ENCODE measurements around the gene XRCC3. TPM values are rescaled to one million over a fixed set of nuclear protein-coding genes. Genes with fewer than 3 reads are reported as not detected.

XRCC3 gene
- polyA plus RNA-seq, 1 donor, result 14.7 TPM

GRCh38 chr14:103706551-103707328 is 8.5 kb downstream of the XRCC3 start:
- peaks cover 68% of the 10 kb centered on the region for H3K36me3 ChIP-seq (ENCODE audit: control insufficient read depth, insufficient read depth, low read length)

GRCh38 chr14:103705504-103706284 is 9.6 kb downstream of the XRCC3 start:
- no peak for DNase-seq
- peaks cover 75% of the 10 kb centered on the region for H3K36me3 ChIP-seq (ENCODE audit: control insufficient read depth, insufficient read depth, low read length)
- no peaks in the 10 kb centered on the region for H3K27me3 ChIP-seq (ENCODE audit: control insufficient read depth, insufficient read depth, low read length)
- WGBS (ENCODE audit: insufficient coverage, low lambda C conversion rate), result no CpG with 5 or more reads among the region's 28 CpGs
- no peak overlapping the region for H3K27ac ChIP-seq (ENCODE audit: low read length)
- no peak overlapping the region for H3K4me3 ChIP-seq (ENCODE audit: low read length)
- no peaks in the 10 kb centered on the region for H3K9me3 ChIP-seq (ENCODE audit: control insufficient read depth, low read depth, low read length)
- H3K4me1 ChIP-seq (ENCODE audit: control insufficient read depth, insufficient read depth, low read length), result peaks cover 7% of the 10 kb centered on the region

More at GRCh38 chr14:103706551-103707328, 8.5 kb downstream of the XRCC3 start:
- H3K4me3 ChIP-seq (ENCODE audit: low read length), result no peak overlapping the region
- no CpG with 5 or more reads among the region's 41 CpGs for WGBS (ENCODE audit: insufficient coverage, low lambda C conversion rate)
- no peak for DNase-seq
- H3K27me3 ChIP-seq (ENCODE audit: control insufficient read depth, insufficient read depth, low read length), result no peaks in the 10 kb centered on the region
- no peaks in the 10 kb centered on the region for H3K9me3 ChIP-seq (ENCODE audit: control insufficient read depth, low read depth, low read length)
- peaks cover 6% of the 10 kb centered on the region for H3K4me1 ChIP-seq (ENCODE audit: control insufficient read depth, insufficient read depth, low read length)
- H3K27ac ChIP-seq (ENCODE audit: low read length), result no peak overlapping the region

GRCh38 chr14:103705118-103705503 is 10.1 kb downstream of the XRCC3 start:
- Histone ChIP-seq H3K4me1 (ENCODE audit: control insufficient read depth, insufficient read depth, low read length) (peaks cover 11% of the 10 kb centered on the region), H3K4me3 (ENCODE audit: low read length) (no peak overlapping the region), H3K9me3 (ENCODE audit: control insufficient read depth, low read depth, low read length) (no peaks in the 10 kb centered on the region), H3K27ac (ENCODE audit: low read length) (no peak overlapping the region), H3K36me3 (ENCODE audit: control insufficient read depth, insufficient read depth, low read length) (peaks cover 79% of the 10 kb centered on the region), H3K27me3 (ENCODE audit: control insufficient read depth, insufficient read depth, low read length) (no peaks in the 10 kb centered on the region)
- no CpG with 5 or more reads among the region's 15 CpGs for WGBS (ENCODE audit: insufficient coverage, low lambda C conversion rate)
- DNase-seq, result no peak

GRCh38 chr14:103704708-103705107 is 10.5 kb downstream of the XRCC3 start:
- Histone ChIP-seq H3K36me3 (ENCODE audit: control insufficient read depth, insufficient read depth, low read length) (peaks cover 78% of the 10 kb centered on the region), H3K27me3 (ENCODE audit: control insufficient read depth, insufficient read depth, low read length) (no peaks in the 10 kb centered on the region), H3K4me3 (ENCODE audit: low read length) (no peak overlapping the region), H3K27ac (ENCODE audit: low read length) (no peak overlapping the region), H3K9me3 (ENCODE audit: control insufficient read depth, low read depth, low read length) (no peaks in the 10 kb centered on the region), H3K4me1 (ENCODE audit: control insufficient read depth, insufficient read depth, low read length) (peaks cover 12% of the 10 kb centered on the region)
- DNase-seq, result no peak
- WGBS (ENCODE audit: insufficient coverage, low lambda C conversion rate), result 95% methylated on average over 4 of the region's 13 CpGs

- DNase-seq, result no peak
Measured at GRCh38 chr14:103703433-103704385, 11.5 kb downstream of the XRCC3 start.

GRCh38 chr14:103702497-103703432 is 12.5 kb downstream of the XRCC3 start:
- H3K27me3 ChIP-seq (ENCODE audit: control insufficient read depth, insufficient read depth, low read length), result no peaks in the 10 kb centered on the region
- WGBS (ENCODE audit: insufficient coverage, low lambda C conversion rate), result no CpG with 5 or more reads among the region's 29 CpGs
- H3K27ac ChIP-seq (ENCODE audit: low read length), result no peak overlapping the region
- peaks cover 12% of the 10 kb centered on the region for H3K4me1 ChIP-seq (ENCODE audit: control insufficient read depth, insufficient read depth, low read length)
- peaks cover 83% of the 10 kb centered on the region for H3K36me3 ChIP-seq (ENCODE audit: control insufficient read depth, insufficient read depth, low read length)
- no peaks in the 10 kb centered on the region for H3K9me3 ChIP-seq (ENCODE audit: control insufficient read depth, low read depth, low read length)
- H3K4me3 ChIP-seq (ENCODE audit: low read length), result no peak overlapping the region
- no peak for DNase-seq

More at GRCh38 chr14:103703433-103704385, 11.5 kb downstream of the XRCC3 start:
- Histone ChIP-seq H3K9me3 (ENCODE audit: control insufficient read depth, low read depth, low read length) (no peaks in the 10 kb centered on the region), H3K36me3 (ENCODE audit: control insufficient read depth, insufficient read depth, low read length) (peaks cover 81% of the 10 kb centered on the region), H3K4me1 (ENCODE audit: control insufficient read depth, insufficient read depth, low read length) (peaks cover 12% of the 10 kb centered on the region), H3K27me3 (ENCODE audit: control insufficient read depth, insufficient read depth, low read length) (no peaks in the 10 kb centered on the region), H3K4me3 (ENCODE audit: low read length) (no peak overlapping the region), H3K27ac (ENCODE audit: low read length) (no peak overlapping the region)
- no CpG with 5 or more reads among the region's 24 CpGs for WGBS (ENCODE audit: insufficient coverage, low lambda C conversion rate)

GRCh38 chr14:103702095-103702494 is 13.2 kb downstream of the XRCC3 start:
- Histone ChIP-seq H3K4me3 (ENCODE audit: low read length) (no peak overlapping the region), H3K36me3 (ENCODE audit: control insufficient read depth, insufficient read depth, low read length) (peaks cover 86% of the 10 kb centered on the region), H3K9me3 (ENCODE audit: control insufficient read depth, low read depth, low read length) (no peaks in the 10 kb centered on the region), H3K27me3 (ENCODE audit: control insufficient read depth, insufficient read depth, low read length) (no peaks in the 10 kb centered on the region), H3K27ac (ENCODE audit: low read length) (no peak overlapping the region), H3K4me1 (ENCODE audit: control insufficient read depth, insufficient read depth, low read length) (peaks cover 12% of the 10 kb centered on the region)
- no CpG with 5 or more reads among the region's 5 CpGs for WGBS (ENCODE audit: insufficient coverage, low lambda C conversion rate)
- DNase-seq, result no peak

- H3K27ac ChIP-seq (ENCODE audit: low read length), result peak overlapping the region; percentile 72
Measured at GRCh38 chr14:103700753-103701490, 14.3 kb downstream of the XRCC3 start.

More at GRCh38 chr14:103700753-103701490, 14.3 kb downstream of the XRCC3 start:
- Histone ChIP-seq H3K9me3 (ENCODE audit: control insufficient read depth, low read depth, low read length) (no peaks in the 10 kb centered on the region), H3K4me3 (ENCODE audit: low read length) (no peak overlapping the region), H3K36me3 (ENCODE audit: control insufficient read depth, insufficient read depth, low read length) (peaks cover 76% of the 10 kb centered on the region), H3K27me3 (ENCODE audit: control insufficient read depth, insufficient read depth, low read length) (no peaks in the 10 kb centered on the region), H3K4me1 (ENCODE audit: control insufficient read depth, insufficient read depth, low read length) (peaks cover 14% of the 10 kb centered on the region)
- no peak for DNase-seq
- 90% methylated on average over 2 of the region's 21 CpGs for WGBS (ENCODE audit: insufficient coverage, low lambda C conversion rate)
